ACHN (cell line): ENCODE data around the gene TLE1.
A peak's percentile ranks its signal among the peaks of the same experiment; 100 is the strongest.

Source experiments
- DNase-seq: peaks from one replicate; pipeline ENCODE4 v3.0.0-alpha.2; 2015
- in situ Hi-C: cut with HindIII; loops from 2 replicates; pipeline ENCODE4 v1.10.0; 2017; ENCODE audit warnings: low sequenced_read_pairs, low pct_ligation_motif_present, low pct_unique_long_range_greater_than_20kb

Gene TLE1

GRCh38 chr9:81565609-81566008, 123.7 kb downstream of the TLE1 start:
- DNase-seq: no peak
- in situ Hi-C loops: no loop called here

- in situ Hi-C loops: no loop called here
- DNase-seq: no peak
Observed at GRCh38 chr9:81565144-81565543, 124.2 kb downstream of the TLE1 start.

- DNase-seq: no peak
- in situ Hi-C loops: no loop called here
Observed at GRCh38 chr9:81564632-81565031, 124.7 kb downstream of the TLE1 start.

- in situ Hi-C loops: no loop called here
Observed at GRCh38 chr9:81563739-81564138, 125.6 kb downstream of the TLE1 start.

GRCh38 chr9:81563020-81563407, 126.3 kb downstream of the TLE1 start:
- in situ Hi-C loops: no loop called here
- DNase-seq: no peak

More at GRCh38 chr9:81563739-81564138, 125.6 kb downstream of the TLE1 start:
- no peak for DNase-seq

- peak; percentile 91 for DNase-seq
- in situ Hi-C loops: no loop called here
Observed at GRCh38 chr9:81562231-81563019, 126.9 kb downstream of the TLE1 start.

- no peak for DNase-seq
- in situ Hi-C loops: no loop called here
Observed at GRCh38 chr9:81560851-81561732, 128.3 kb downstream of the TLE1 start.

GRCh38 chr9:81559709-81560108, 129.6 kb downstream of the TLE1 start:
- DNase-seq: peak; percentile 94
- in situ Hi-C loops: no loop called here

- DNase-seq: peak; percentile 21
- in situ Hi-C loops: no loop called here
Observed at GRCh38 chr9:81559197-81559596, 130.2 kb downstream of the TLE1 start.

GRCh38 chr9:81558091-81558830, 131.1 kb downstream of the TLE1 start:
- peak; percentile 15 for DNase-seq
- in situ Hi-C loops: no loop called here

- no peak for DNase-seq
- in situ Hi-C loops: no loop called here
Observed at GRCh38 chr9:81557452-81558090, 131.8 kb downstream of the TLE1 start.

GRCh38 chr9:81556923-81557322, 132.4 kb downstream of the TLE1 start:
- in situ Hi-C loops: no loop called here
- DNase-seq: no peak

- in situ Hi-C loops: no loop called here
Observed at GRCh38 chr9:81552581-81552991, 136.8 kb downstream of the TLE1 start.

GRCh38 chr9:81550207-81550583, 139.2 kb downstream of the TLE1 start:
- in situ Hi-C loops: no loop called here

More at GRCh38 chr9:81552581-81552991, 136.8 kb downstream of the TLE1 start:
- DNase-seq: no peak

GRCh38 chr9:81549500-81550206, 139.7 kb downstream of the TLE1 start:
- in situ Hi-C loops: no loop called here
- DNase-seq: no peak

More at GRCh38 chr9:81550207-81550583, 139.2 kb downstream of the TLE1 start:
- no peak for DNase-seq

- in situ Hi-C loops: no loop called here
- no peak for DNase-seq
Observed at GRCh38 chr9:81548911-81549310, 140.4 kb downstream of the TLE1 start.

- no peak for DNase-seq
- in situ Hi-C loops: no loop called here
Observed at GRCh38 chr9:81546489-81546888, 142.9 kb downstream of the TLE1 start.

GRCh38 chr9:81543695-81544094, 145.7 kb downstream of the TLE1 start:
- in situ Hi-C loops: no loop called here
- DNase-seq: no peak
